ENCODE data around the gene FBXO42.

The FBXO42 gene

GRCh38 chr1:16351994-16352841 lies at the start of gene FBXO42:
Gene FBXO42, minus strand, starts transcription at chr1:16352480. Its CDS starts 37,062 bp downstream, at chr1:16315418.
- DNase-seq (ENCODE audit: low read depth in 3 of 3): peak; percentile 78 to 83 (median 81)

- DNase-seq (ENCODE audit: low read depth in 3 of 3): no peak
These were observed 46.2 kb upstream of the FBXO42 start for GRCh38 chr1:16398371-16398953.

- DNase-seq (ENCODE audit: low read depth in 3 of 3): no peak
These were observed 44.8 kb upstream of the FBXO42 start for GRCh38 chr1:16397120-16397519.

- DNase-seq (ENCODE audit: low read depth in 3 of 3): no peak
These were observed 44.3 kb upstream of the FBXO42 start for GRCh38 chr1:16396591-16396990.

GRCh38 chr1:16394977-16395376 lies 42.7 kb upstream of the FBXO42 start:
- DNase-seq (ENCODE audit: low read depth in 3 of 3): no peak

- DNase-seq (ENCODE audit: low read depth in 3 of 3): no peak
These were observed 41.6 kb upstream of the FBXO42 start for GRCh38 chr1:16393570-16394521.

- DNase-seq (ENCODE audit: low read depth in 3 of 3): no peak
These were observed 40.7 kb upstream of the FBXO42 start for GRCh38 chr1:16392740-16393569.

GRCh38 chr1:16391411-16391810 lies 39.1 kb upstream of the FBXO42 start:
- no peak for DNase-seq (ENCODE audit: low read depth in 3 of 3)

GRCh38 chr1:16387201-16388188 lies 35.2 kb upstream of the FBXO42 start:
- no peak for DNase-seq (ENCODE audit: low read depth in 3 of 3)

- DNase-seq (ENCODE audit: low read depth in 3 of 3): no peak
These were observed 34.3 kb upstream of the FBXO42 start for GRCh38 chr1:16386454-16387113.

GRCh38 chr1:16385659-16386453 lies 33.6 kb upstream of the FBXO42 start:
- no peak for DNase-seq (ENCODE audit: low read depth in 3 of 3)

- no peak for DNase-seq (ENCODE audit: low read depth in 3 of 3)
These were observed 31.6 kb upstream of the FBXO42 start for GRCh38 chr1:16383888-16384287.

- no peak for DNase-seq (ENCODE audit: low read depth in 3 of 3)
These were observed 28.6 kb upstream of the FBXO42 start for GRCh38 chr1:16380868-16381267.

- DNase-seq (ENCODE audit: low read depth in 3 of 3): no peak
These were observed 26.2 kb upstream of the FBXO42 start for GRCh38 chr1:16378443-16378842.

- no peak for DNase-seq (ENCODE audit: low read depth in 3 of 3)
These were observed 24.7 kb upstream of the FBXO42 start for GRCh38 chr1:16376971-16377370.

- DNase-seq (ENCODE audit: low read depth in 3 of 3): no peak
These were observed 23.5 kb upstream of the FBXO42 start for GRCh38 chr1:16375521-16376340.

- DNase-seq (ENCODE audit: low read depth in 3 of 3): no peak
These were observed 22.0 kb upstream of the FBXO42 start for GRCh38 chr1:16374266-16374665.
